Activated CD8-positive, alpha-beta memory T cell treated with anti-CD3 and anti-CD28 coated beads, Interleukin-2, amount 50 U/mL, for 1 hour (primary cell): ENCODE data around the gene DPP10.

Experiments used
- DNase-seq: peaks from one replicate; pipeline ENCODE4 v3.0.0-alpha.2; 2020; ENCODE audit errors: extremely low read depth

The DPP10 gene

DNA sequence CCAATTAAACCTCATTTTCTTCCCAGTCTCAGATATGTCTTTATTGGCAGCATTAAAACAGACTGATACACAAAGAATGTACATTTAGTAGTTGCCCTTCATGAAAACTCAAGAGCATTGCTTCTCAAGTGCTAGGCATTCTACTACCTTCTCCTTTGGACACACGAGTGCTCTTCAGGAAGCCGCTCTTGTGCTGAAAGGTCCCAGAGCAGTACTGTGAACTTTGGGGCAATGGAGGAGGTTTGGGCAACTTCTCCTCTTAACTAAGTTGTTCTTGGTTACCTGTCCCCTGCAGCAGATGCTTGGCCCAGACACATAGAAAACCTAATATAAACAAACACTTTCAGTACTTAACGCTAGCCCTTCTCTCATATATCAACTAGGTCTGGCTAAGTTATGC lies 362.8 kb downstream of the DPP10 start:
- no peak for DNase-seq

GRCh38 chr2:114810092-114810491 lies 367.7 kb downstream of the DPP10 start:
- no peak for DNase-seq

DNA sequence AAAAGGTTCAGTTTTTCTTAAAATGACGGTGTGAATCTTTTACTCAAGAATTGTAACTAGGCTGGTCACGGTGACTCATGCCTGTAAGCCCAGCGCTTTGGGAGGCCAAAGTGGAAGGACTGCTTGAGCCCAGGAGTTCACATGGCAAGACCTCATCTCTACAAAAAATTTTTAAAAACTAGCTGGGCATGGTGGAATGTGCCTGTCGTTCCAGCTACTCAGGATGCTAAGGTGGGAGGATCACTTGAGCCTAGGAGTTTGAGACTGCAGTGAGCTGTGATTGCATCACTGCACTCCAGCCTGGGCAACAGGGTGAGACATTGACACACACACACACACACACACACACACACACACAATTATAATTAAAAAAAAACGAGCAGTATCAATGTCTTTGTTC lies 369.8 kb downstream of the DPP10 start:
- no peak for DNase-seq

- DNase-seq = no peak
Observed at GRCh38 chr2:114814355-114814754, 371.9 kb downstream of the DPP10 start.

DNA sequence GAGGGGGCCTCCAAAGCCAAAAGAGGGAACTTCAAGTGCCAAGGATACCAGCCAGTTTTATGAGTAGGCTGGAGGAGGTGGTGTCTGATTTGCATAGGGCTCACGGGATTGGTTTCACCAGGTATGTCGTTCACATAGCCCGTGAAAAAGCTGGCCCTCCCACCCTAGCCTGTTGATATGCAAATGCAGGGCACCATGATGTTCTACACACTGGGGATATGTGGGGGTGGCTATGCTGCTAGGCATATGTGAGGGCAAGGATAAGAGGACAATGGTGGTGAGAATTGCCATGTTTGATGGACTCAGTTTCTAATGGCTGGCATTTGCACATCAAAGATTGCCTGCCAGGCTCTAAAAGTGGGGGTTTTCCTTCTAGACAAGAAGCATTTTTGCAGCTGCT lies 378.6 kb downstream of the DPP10 start:
- no peak for DNase-seq

DNA sequence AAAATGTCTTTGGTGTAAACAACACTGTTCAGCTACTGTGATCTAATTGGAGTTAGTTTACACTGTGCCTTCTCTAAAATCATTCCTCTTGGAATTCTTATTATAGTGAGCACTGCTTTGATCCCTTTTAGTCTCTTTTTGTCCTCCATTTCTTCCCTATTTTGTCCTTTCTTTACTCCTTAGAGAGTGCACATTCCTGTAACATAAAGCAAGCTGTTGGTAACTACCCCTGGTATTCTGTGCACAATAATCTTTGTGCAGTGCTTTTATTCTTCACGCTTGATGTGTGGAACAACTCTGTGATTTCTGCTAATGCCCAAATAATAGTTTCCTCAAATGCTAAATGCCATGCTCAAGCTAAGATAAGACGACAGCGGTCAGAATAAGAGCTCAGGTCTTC lies 401.5 kb downstream of the DPP10 start:
- no peak for DNase-seq

GRCh38 chr2:114857196-114857595 lies 414.8 kb downstream of the DPP10 start:
- no peak for DNase-seq

DNA sequence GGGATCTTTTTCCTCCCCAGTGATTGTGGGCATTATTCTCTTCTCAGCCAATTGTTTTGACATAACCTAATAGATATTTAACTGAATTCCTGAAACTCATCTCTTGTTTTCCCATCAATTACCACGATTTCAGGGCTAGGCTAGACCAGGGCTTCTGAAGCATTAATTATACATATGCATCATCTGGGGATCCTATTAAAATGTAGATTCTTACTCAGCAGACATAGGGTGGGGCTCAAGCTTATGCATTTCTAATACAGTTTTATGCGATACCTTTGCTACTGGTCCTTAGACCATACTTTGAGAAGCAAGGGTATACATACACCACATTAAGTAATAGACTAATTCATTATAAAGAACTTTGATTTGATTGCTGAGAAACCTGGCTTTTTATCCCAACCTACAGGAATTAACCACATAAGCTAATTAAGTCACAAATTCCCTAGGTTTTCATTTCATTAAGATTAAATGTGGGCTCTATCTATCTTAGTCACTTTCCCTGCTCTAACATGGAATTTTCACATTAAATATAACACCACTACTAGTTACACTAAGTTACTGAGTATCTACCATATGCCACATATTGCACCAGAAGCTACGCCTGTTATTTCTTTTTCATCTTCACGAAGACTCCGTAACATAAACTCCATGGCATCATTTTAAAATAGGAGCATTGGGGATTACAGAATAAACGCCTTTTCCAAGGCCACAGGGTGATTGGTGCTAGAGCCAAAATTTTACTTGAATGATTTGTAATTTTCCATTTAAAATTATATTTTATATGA lies 417.5 kb downstream of the DPP10 start:
- no peak for DNase-seq

- DNase-seq = no peak
Observed at GRCh38 chr2:114862243-114862642, 419.8 kb downstream of the DPP10 start.

GRCh38 chr2:114864901-114865300 lies 422.5 kb downstream of the DPP10 start:
- no peak for DNase-seq

DNA sequence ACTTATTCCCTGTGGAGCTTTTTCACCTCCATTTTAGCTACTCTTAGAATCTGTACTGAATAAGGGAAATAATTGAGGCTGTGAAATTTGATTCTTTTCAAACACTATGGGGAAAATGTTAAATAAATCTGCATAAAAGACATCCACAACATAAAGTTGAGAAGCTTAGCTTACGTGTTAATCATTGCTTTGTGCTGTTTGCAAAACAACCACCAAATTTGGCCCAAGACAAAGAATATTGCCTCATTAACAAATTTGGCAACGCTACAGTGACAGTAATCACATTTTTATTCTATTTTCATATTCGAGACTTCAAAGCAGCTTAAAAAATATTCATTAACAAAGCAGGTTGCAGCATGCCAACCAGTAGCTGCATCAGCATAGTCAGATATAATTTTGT lies 437.6 kb downstream of the DPP10 start:
- DNase-seq = no peak

GRCh38 chr2:114919985-114920384 lies 477.5 kb downstream of the DPP10 start:
- no peak for DNase-seq

DNA sequence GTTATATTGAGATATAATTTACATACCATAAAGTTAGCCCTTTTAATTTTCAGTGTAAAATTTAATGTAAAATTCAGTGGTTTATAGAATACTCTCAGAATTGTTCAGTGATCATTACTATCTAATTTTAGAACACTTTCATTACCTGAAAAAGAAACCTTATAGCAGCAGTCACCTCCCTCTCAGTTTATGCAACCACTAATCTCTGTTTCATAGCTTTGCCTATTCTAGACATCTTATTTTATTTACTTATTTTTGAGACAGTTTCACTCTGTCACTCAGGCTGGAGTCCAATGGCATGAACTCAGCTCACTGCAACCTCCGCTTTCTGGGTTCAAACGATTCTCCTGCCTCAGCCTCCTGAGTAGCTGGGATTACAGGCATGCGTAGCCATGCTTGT lies 479.6 kb downstream of the DPP10 start:
- no peak for DNase-seq

- no peak for DNase-seq
Observed at GRCh38 chr2:114925296-114926255, 483.1 kb downstream of the DPP10 start.

DNA sequence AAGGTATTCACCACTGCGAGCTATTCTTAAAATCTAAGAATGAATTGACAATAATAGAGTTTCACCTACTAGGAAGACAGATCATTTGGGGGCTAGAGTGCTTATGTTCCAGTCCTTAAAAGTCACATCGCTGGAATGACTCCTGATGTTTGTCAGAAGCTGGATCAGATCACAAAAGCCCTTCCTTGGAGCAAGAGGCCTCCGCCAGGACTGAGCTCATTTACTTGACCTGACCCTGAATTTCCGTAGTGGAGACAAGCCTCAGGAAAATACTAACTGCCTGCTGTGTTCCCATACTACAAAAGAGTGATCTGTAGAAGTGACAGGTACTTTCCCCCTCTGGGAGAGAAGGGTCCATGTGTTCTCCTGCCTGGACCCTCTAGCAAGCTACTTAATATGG lies 483.9 kb downstream of the DPP10 start:
- DNase-seq = no peak

GRCh38 chr2:114929225-114929624 lies 486.8 kb downstream of the DPP10 start:
- DNase-seq = no peak

GRCh38 chr2:114933671-114934241 lies 491.3 kb downstream of the DPP10 start:
- no peak for DNase-seq

DNA sequence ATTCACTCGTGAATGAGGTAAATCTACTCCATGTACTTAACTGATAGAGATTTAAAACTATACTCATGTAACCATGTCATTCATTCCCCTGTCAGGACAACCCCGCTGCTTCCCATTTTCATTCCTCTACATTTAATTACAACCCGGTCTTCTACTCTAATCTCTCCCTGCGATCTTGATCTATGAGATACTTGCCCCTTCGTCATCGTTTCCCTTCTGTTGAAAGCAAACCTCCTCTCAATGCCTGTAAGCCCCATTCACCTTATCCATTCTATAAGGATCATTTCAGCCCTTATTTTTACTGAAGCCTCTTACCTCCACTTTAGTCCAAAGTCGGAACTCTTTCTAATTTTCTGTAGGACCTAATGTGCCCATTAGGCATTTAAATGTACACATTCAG lies 492.6 kb downstream of the DPP10 start:
- no peak for DNase-seq

DNA sequence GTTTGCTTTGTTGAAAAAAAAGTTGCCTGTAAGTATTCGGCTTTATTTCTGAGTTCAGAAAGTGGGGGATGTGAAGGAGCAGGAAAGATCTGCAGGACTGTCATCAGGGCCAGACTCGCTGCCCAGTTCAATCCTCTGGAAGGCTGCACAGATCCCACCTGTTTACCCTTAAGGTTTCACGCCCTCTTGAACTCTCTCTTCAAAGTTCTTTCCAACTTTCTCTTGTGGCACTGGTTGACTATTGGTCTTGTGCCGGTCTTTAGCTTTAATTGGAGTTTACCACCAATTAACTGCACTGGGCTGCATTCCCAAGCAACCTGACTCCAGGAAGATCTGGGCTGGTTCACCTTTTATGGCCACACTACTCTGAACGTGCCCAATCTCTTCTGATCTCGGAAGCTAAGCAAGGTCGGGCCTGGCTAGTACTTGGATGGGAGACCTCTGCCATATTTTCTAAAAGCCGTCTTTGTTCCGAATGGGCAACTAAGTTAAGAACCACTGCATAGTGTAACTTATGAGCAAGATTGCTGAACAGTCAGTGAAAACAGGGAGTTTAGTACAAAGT lies 495.0 kb downstream of the DPP10 start:
- DNase-seq = no peak

DNA sequence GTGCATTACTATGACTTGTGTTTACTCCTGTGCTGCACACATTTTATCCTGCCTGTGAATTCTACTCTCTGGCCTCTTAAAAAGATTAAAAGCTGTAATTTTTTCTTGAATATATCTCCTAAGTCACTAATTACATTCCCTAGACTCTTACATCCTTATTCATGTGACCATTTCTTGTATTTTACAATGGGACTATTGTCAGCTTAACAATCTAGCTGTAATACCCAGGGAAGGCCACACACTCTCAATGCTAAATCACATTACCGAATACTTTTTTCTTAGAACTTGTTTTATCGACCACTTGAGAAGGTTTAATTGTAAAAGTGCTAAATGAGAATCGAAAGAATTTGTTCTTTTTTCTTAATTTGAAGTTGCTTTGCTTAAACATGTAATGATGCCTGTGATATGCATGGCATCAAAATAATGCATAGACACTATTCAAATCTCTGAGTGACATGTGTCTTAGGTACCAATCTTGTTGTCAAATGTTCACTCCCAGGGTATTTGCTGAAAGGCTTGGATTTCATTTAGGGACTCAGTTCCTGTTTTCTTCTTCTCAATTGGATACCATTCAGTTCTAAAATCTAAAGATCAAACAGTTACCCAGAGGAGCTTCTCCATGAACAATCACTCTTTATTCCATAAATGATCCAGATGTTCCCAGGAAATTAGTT lies 498.5 kb downstream of the DPP10 start:
- DNase-seq = no peak

GRCh38 chr2:114949228-114949804 lies 506.9 kb downstream of the DPP10 start:
- DNase-seq = no peak
